ENCODE measurements around the gene ZFYVE26. TPM values are rescaled to one million over a fixed set of nuclear protein-coding genes. Genes with fewer than 3 reads are reported as not detected.

Gene ZFYVE26
- total and polyA plus RNA-seq, 2 of the 8 experiments (the other 6 are each of a cell fraction or from before 2014, with no cell fraction given), result 13.0 to 23.3 TPM

- Histone ChIP-seq H3K36me3 (ENCODE audit: control insufficient read depth in 2 of 4, insufficient read depth in 4 of 4, low read length in 3 of 4) (peaks cover 42 to 91% (median 73%) of the 10 kb centered on the region in 4 experiments), H3K56ac (replicated peaks; ENCODE audit: insufficient read length, low read depth, low read length) (no peak overlapping the region), H2AK5ac (ENCODE audit: low read depth, low read length) (no peak overlapping the region), H3K23me2 (ENCODE audit: low read depth, low read length) (no peaks in the 10 kb centered on the region), H2BK15ac (ENCODE audit: low read length) (no peak overlapping the region), H3K79me1 (ENCODE audit: low read depth, low read length) (no peaks in the 10 kb centered on the region), H2AFZ (ENCODE audit: low read length) (no peak overlapping the region), H3K27ac (ENCODE audit: low read depth, low read length) (no peak overlapping the region), H3K23ac (ENCODE audit: insufficient read length) (no peak overlapping the region), H3K9me3 (ENCODE audit: insufficient read depth in 2 of 2, low read depth in 1 of 2, low read length in 1 of 2) (no peaks in the 10 kb centered on the region), H3K4me3 (ENCODE audit: extremely low read depth in 1 of 4, insufficient read depth in 2 of 4, low read depth in 3 of 4, low read length in 4 of 4) (no peak overlapping the region), H4K5ac (ENCODE audit: insufficient read length, low read depth, low read length) (no peak overlapping the region), H3K4me1 (replicated peaks in 1 of 4; ENCODE audit: control insufficient read depth in 3 of 4, insufficient read depth in 4 of 4, low read length in 3 of 4) (no peaks in the 10 kb centered on the region), H3K4me2 (ENCODE audit: insufficient read depth in 1 of 2, low read depth in 2 of 2, low read length in 2 of 2) (no peak overlapping the region), H3K9ac (replicated peaks in 1 of 4; ENCODE audit: extremely low read depth in 1 of 4, low read depth in 3 of 4, low read length in 3 of 4) (no peak overlapping the region), H4K20me1 (replicated peaks in 1 of 2; ENCODE audit: control insufficient read depth in 1 of 2, insufficient read depth in 2 of 2, low read length in 2 of 2) (peaks cover 0 to 7% of the 10 kb centered on the region in 2 experiments), H3K4ac (replicated peaks; ENCODE audit: insufficient read length, low read depth, low read length) (no peak overlapping the region), H4K8ac (ENCODE audit: extremely low read depth, insufficient read depth, low read length) (no peak overlapping the region), H3K27me3 (replicated peaks in 1 of 4; ENCODE audit: control insufficient read depth in 3 of 4, extremely low read depth in 1 of 4, insufficient read depth in 3 of 4, low read length in 3 of 4) (no peaks in the 10 kb centered on the region), H2BK5ac (ENCODE audit: low read depth, low read length) (no peak overlapping the region), H3K18ac (ENCODE audit: extremely low read depth, low read length) (no peak overlapping the region), H3K14ac (ENCODE audit: insufficient read length) (no peak overlapping the region), H2BK12ac (ENCODE audit: low read depth, low read length) (no peak overlapping the region), H2BK120ac (replicated peaks; ENCODE audit: low read depth, low read length) (no peak overlapping the region), H2BK20ac (ENCODE audit: low read length) (no peak overlapping the region), H3K79me2 (ENCODE audit: control insufficient read depth in 1 of 2, insufficient read depth in 2 of 2, low read length in 2 of 2) (no peaks in the 10 kb centered on the region), H4K91ac (replicated peaks; ENCODE audit: insufficient read length, low read length) (no peak overlapping the region)
- DNase-seq (ENCODE audit: low read depth in 1 of 2, low spot score in 2 of 2) (no peak), FAIRE-seq (no peak)
- ChIA-PET CTCF (ENCODE audit: partially characterized antibody) (interaction anchor here (0.9 to 1.0 kb wide), 2 partner anchors 77 to 211 kb away, joined by 3 to 4 read pairs; no protein-coding TSS in a partner anchor), POLR2A (ENCODE audit: partially characterized antibody) (interaction anchor here (1.0 kb wide), 1 partner anchor 26 kb away, joined by 3 read pairs; no protein-coding TSS in a partner anchor)
- 52% methylated on average over 3 of the region's 3 CpGs; no CpG with 5 or more reads in 1 of the 2 experiments for WGBS, 2 experiments (ENCODE audit: extremely low coverage in 1 of 2, insufficient coverage in 1 of 2, insufficient read length in 1 of 2, insufficient replicate concordance in 2 of 2, low coverage in 1 of 2, low lambda C conversion rate in 2 of 2, missing lambda C conversion rate in 1 of 2)
- TF ChIP-seq BCL11A (IDR thresholded peaks at IDR 0.05; ENCODE audit: low read depth in 2 of 2, low read length in 2 of 2), result no peak
- no peak for TF ChIP-seq PHF8 (conservative IDR thresholded peaks at IDR 0.05; ENCODE audit: low read depth, low read length)
- no peak for TF ChIP-seq TAF7 (optimal IDR thresholded peaks at IDR 0.05; ENCODE audit: borderline replicate concordance, low read depth, low read length)
- no peak for TF ChIP-seq KDM5A (IDR thresholded peaks at IDR 0.05; ENCODE audit: low read length)
- TF ChIP-seq, protein P1, sequence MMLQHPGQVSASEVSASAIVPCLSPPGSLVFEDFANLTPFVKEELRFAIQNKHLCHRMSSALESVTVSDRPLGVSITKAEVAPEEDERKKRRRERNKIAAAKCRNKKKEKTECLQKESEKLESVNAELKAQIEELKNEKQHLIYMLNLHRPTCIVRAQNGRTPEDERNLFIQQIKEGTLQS (IDR thresholded peaks at IDR 0.05; ENCODE audit: insufficient read depth, low read depth, low read length), result no peak
- no peak for TF ChIP-seq KDM1A (IDR thresholded peaks at IDR 0.05; ENCODE audit: borderline replicate concordance, low read length)
- TF ChIP-seq JUND (IDR thresholded peaks at IDR 0.05; ENCODE audit: low read length), result no peak
- no peak for TF ChIP-seq SP1 (IDR thresholded peaks at IDR 0.05; ENCODE audit: low read depth, low read length)
- TF ChIP-seq POU5F1 (IDR thresholded peaks at IDR 0.05; ENCODE audit: low read depth, low read length), result no peak
- TF ChIP-seq, protein P2, sequence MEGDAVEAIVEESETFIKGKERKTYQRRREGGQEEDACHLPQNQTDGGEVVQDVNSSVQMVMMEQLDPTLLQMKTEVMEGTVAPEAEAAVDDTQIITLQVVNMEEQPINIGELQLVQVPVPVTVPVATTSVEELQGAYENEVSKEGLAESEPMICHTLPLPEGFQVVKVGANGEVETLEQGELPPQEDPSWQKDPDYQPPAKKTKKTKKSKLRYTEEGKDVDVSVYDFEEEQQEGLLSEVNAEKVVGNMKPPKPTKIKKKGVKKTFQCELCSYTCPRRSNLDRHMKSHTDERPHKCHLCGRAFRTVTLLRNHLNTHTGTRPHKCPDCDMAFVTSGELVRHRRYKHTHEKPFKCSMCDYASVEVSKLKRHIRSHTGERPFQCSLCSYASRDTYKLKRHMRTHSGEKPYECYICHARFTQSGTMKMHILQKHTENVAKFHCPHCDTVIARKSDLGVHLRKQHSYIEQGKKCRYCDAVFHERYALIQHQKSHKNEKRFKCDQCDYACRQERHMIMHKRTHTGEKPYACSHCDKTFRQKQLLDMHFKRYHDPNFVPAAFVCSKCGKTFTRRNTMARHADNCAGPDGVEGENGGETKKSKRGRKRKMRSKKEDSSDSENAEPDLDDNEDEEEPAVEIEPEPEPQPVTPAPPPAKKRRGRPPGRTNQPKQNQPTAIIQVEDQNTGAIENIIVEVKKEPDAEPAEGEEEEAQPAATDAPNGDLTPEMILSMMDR (IDR thresholded peaks at IDR 0.05; ENCODE audit: control extremely low read depth in 1 of 3, insufficient read depth in 1 of 3, low read depth in 1 of 3, low read length in 3 of 3), result no peak
- no peak for TF ChIP-seq RFX5 (IDR thresholded peaks at IDR 0.05; ENCODE audit: borderline replicate concordance, low read depth, low read length)
Measured at GRCh38 chr14:67782090-67782489, 34.3 kb downstream of the ZFYVE26 start.

All from H1 (cell line).